HepG2 (cell line): ENCODE measurements around the gene TCN1. TPM values are rescaled to one million over a fixed set of nuclear protein-coding genes. Genes with fewer than 3 reads are reported as not detected.

Experiments used
- ATAC-seq: fragments of 200-7000 bp; cut with Tn5 transposase; 3 replicates; pipeline ENCODE4 v1.9.1; 2020; ENCODE audit warnings: mild to moderate bottlenecking, moderate library complexity
- BruUV-seq: library from RNA; stranded (reverse); fragments of 400-500 nt; replicated peaks from 2 replicates; lab custom pipeline; 2021; lab: Mats Ljungman, UMichigan
- CTCF ChIA-PET: fragments of 300-600 bp; formaldehyde crosslinking; extraction: SDS; loops from one replicate; lab custom pipeline; 2021; ENCODE audit warnings: low total read pairs, inconsistent platforms, low intra/inter-chr PET ratio; lab: Yijun Ruan, JAX
- POLR2A ChIA-PET: fragments of 350-600 bp; sonication (Branson Sonifier 250); formaldehyde crosslinking; loops from one replicate; lab custom pipeline; 2020; ENCODE audit warnings: antibody characterized with exemption, inconsistent platforms; lab: Yijun Ruan, JAX
- DNase-seq: peaks from one replicate; pipeline ENCODE4 v3.0.0-alpha.2; 2015; ENCODE audit warnings: low spot score
- FAIRE-seq: peaks from 3 replicates; lab custom pipeline; 2011; peaks lifted over from hg19 to GRCh38; lab: Jason Lieb, UNC
- H2AFZ ChIP-seq: one replicate; pipeline ENCODE4 v1.6.1; 2011; ENCODE audit warnings: low read length, inconsistent platforms
- H3K27ac ChIP-seq: fragments of 300-600 bp; 3 replicates; pipeline ENCODE4 v1.8.0; 2011; ENCODE audit warnings: mixed run types, mild to moderate bottlenecking, mixed read lengths, low read length, inconsistent platforms; ENCODE audit not compliant: insufficient read depth; ENCODE audit errors: extremely low read length
- H3K27me3 ChIP-seq, 2 experiments: fragments of 200-600 bp in 1 of 2; 2 replicates in 1 of 2; 3 replicates in 1 of 2; pipeline versions ENCODE4 v1.6.0 to v1.8.0; 2011; ENCODE audit warnings: low read length in 2 of 2, mild to moderate bottlenecking in 2 of 2, moderate library complexity in 2 of 2, inconsistent platforms in 1 of 2; ENCODE audit not compliant: insufficient read depth in 2 of 2, control insufficient read depth in 1 of 2
- H3K36me3 ChIP-seq, 2 experiments: fragments of 200-600 bp in 1 of 2; replicated peaks in 1 of 2; 2 replicates in 1 of 2; 3 replicates in 1 of 2; pipeline versions ENCODE4 v1.5.1 to v1.8.0; 2011; ENCODE audit warnings: low read length in 2 of 2, inconsistent platforms in 1 of 2; ENCODE audit not compliant: insufficient read depth in 2 of 2, control insufficient read depth in 1 of 2
- H3K4me1 ChIP-seq: 2 replicates; pipeline ENCODE4 v1.5.1; 2012; ENCODE audit warnings: low read length, inconsistent platforms; ENCODE audit not compliant: insufficient read depth
- H3K4me2 ChIP-seq: 2 replicates; pipeline ENCODE4 v1.6.0; 2011; ENCODE audit warnings: low read depth, low read length, inconsistent platforms
- H3K4me3 ChIP-seq, 3 experiments: fragments of 200-600 bp in 1 of 3; sonication (generic), shearing (Covaris generic) in 1 of 3; replicated peaks in 1 of 3; 2 replicates each; pipeline ENCODE4 v1.5.1; 2011 to 2016; ENCODE audit warnings: low read length in 3 of 3, inconsistent platforms in 2 of 3, low read depth in 2 of 3, mild to moderate bottlenecking in 2 of 3, control low read depth in 1 of 3, mixed read lengths in 1 of 3; ENCODE audit not compliant: insufficient read depth in 1 of 3
- H3K79me2 ChIP-seq: one replicate; pipeline ENCODE4 v1.6.1; 2011; ENCODE audit warnings: low read length, inconsistent platforms; ENCODE audit not compliant: insufficient read depth
- H3K9ac ChIP-seq: 2 replicates; pipeline ENCODE4 v1.6.0; 2011; ENCODE audit warnings: mild to moderate bottlenecking, low read depth, low read length, inconsistent platforms; ENCODE audit not compliant: insufficient read depth
- H3K9me3 ChIP-seq: 2 replicates; pipeline ENCODE4 v1.5.1; 2012; ENCODE audit warnings: mild to moderate bottlenecking, low read length
- H4K20me1 ChIP-seq: 2 replicates; pipeline ENCODE4 v1.6.0; 2011; ENCODE audit warnings: inconsistent platforms, mild to moderate bottlenecking, low read length, moderate library complexity; ENCODE audit not compliant: insufficient read depth
- CEBPB ChIP-seq: IDR thresholded peaks from 2 replicates; pipeline ENCODE4 v1.6.1; 2011; ENCODE audit warnings: low read depth, low read length, improper control_type of control experiment, borderline replicate concordance
- CEBPG ChIP-seq: IDR thresholded peaks from 2 replicates; pipeline ENCODE4 v1.6.1; 2016
- IKZF4 ChIP-seq: sonication (generic); formaldehyde crosslinking; IDR thresholded peaks from 2 replicates; pipeline ENCODE4 v1.5.1; 2020; ENCODE audit warnings: borderline replicate concordance, mild to moderate bottlenecking, low read depth, missing genetic modification reagents; ENCODE audit errors: not compliant biosample characterization
- MBD4 ChIP-seq: IDR thresholded peaks from 2 replicates; pipeline ENCODE4 v1.6.1; 2012; ENCODE audit warnings: low read length, inconsistent platforms, borderline replicate concordance
- MIXL1 ChIP-seq: IDR thresholded peaks from 2 replicates; pipeline ENCODE4 v1.6.1; 2016
- POLR2AphosphoS5 ChIP-seq: IDR thresholded peaks from 2 replicates; pipeline ENCODE4 v1.6.1; 2012; ENCODE audit warnings: low read depth, low read length
- RAD21 ChIP-seq: fragments of 450-650 bp; formaldehyde crosslinking; IDR thresholded peaks from 2 replicates; pipeline ENCODE4 v1.5.0; 2020; ENCODE audit warnings: mild to moderate bottlenecking
- SMARCE1 ChIP-seq: fragments of 450-650 bp; IDR thresholded peaks from 2 replicates; pipeline ENCODE4 v1.6.1; 2017; ENCODE audit warnings: borderline replicate concordance
- SMC3 ChIP-seq: IDR thresholded peaks from 2 replicates; pipeline ENCODE4 v1.6.1; 2011; ENCODE audit warnings: low read length, improper control_type of control experiment
- STAG1 ChIP-seq: sonication (generic); formaldehyde crosslinking; IDR thresholded peaks from 2 replicates; pipeline ENCODE4 v1.4.0; 2020; ENCODE audit warnings: missing genetic modification reagents
- ZMYM4 ChIP-seq: sonication (generic); formaldehyde crosslinking; IDR thresholded peaks from 2 replicates; pipeline ENCODE4 v1.8.1; 2023; ENCODE audit warnings: mild to moderate bottlenecking, missing genetic modification reagents
- ZNF234 ChIP-seq: sonication (generic); formaldehyde crosslinking; conservative IDR thresholded peaks from 2 replicates; pipeline ENCODE4 v1.5.1; 2020; ENCODE audit warnings: mild to moderate bottlenecking, missing genetic modification reagents
- ZNF441 ChIP-seq: sonication (generic); formaldehyde crosslinking; IDR thresholded peaks from 2 replicates; pipeline ENCODE4 v1.7.0; 2021; ENCODE audit warnings: missing genetic modification reagents, borderline replicate concordance
- ZNF879 ChIP-seq: sonication (generic); formaldehyde crosslinking; IDR thresholded peaks from 2 replicates; pipeline ENCODE4 v1.8.1; 2023; ENCODE audit warnings: missing genetic modification reagents
- ZNF883 ChIP-seq: sonication (generic); formaldehyde crosslinking; IDR thresholded peaks from 2 replicates; pipeline ENCODE4 v1.5.1; 2020; ENCODE audit warnings: mild to moderate bottlenecking, missing genetic modification reagents; ENCODE audit errors: not compliant biosample characterization
- WGBS: methylation state at CpG from one replicate; pipeline ENCODE4 v1.1.6; 2017; ENCODE audit warnings: low lambda C conversion rate; 5-methylcytosine and 5-hydroxymethylcytosine counted together
- in situ Hi-C: cut with HindIII; loops from 2 replicates; pipeline ENCODE4 v1.10.0; 2017; ENCODE audit warnings: low pct_unique_long_range_greater_than_20kb; ENCODE audit not compliant: extremely low pct_ligation_motif_present
- intact Hi-C: fragments of 100-400 bp; cut with micrococcal nuclease; formaldehyde crosslinking; loops from one replicate; pipeline ENCODE4 v1.10.0; 2022; ENCODE audit not compliant: unreplicated experiment
- polyA plus RNA-seq, 8 experiments: library from polyadenylated mRNA; depleted of rRNA in 3 of 8; stranded (reverse) in 7 of 8; unstranded in 1 of 8; fragments of >200 nt; fragmentation: Illumina TruSeq in 4 of 8; extraction: Trizol in 4 of 8; gene quantifications; 2 replicates each; pipeline versions ENCODE4 v1.2.1 to v1.2.3, GENCODE V29; 2011 to 2016; ENCODE audit warnings: low read depth in 4 of 8, missing spikeins in 1 of 8, mixed read lengths in 1 of 8; ENCODE audit not compliant: insufficient read depth in 1 of 8
- total RNA-seq, 5 experiments: library from RNA; depleted of rRNA; stranded (reverse); fragments of >200 nt; fragmentation: Illumina TruSeq; extraction: Trizol; gene quantifications; 2 replicates each; pipeline ENCODE4 v1.2.3, GENCODE V29; 2016; ENCODE audit warnings: low read depth in 1 of 5
- TF ChIP-seq, protein P1 (sequence below): IDR thresholded peaks from 2 replicates; pipeline ENCODE4 v1.6.1; 2016; ENCODE audit warnings: low read depth
- TF ChIP-seq, protein P2 (sequence below): IDR thresholded peaks from 2 replicates; pipeline ENCODE4 v1.6.1; 2012; ENCODE audit warnings: low read depth, low read length, improper control_type of control experiment
- TF ChIP-seq, protein P3 (sequence below): sonication (generic); IDR thresholded peaks from 2 replicates; pipeline ENCODE4 v1.6.1; 2016; ENCODE audit warnings: low read depth, borderline replicate concordance
- TF ChIP-seq, protein P4 (sequence below): sonication (generic); formaldehyde crosslinking; IDR thresholded peaks from 2 replicates; pipeline ENCODE4 v1.5.1; 2020; ENCODE audit warnings: missing genetic modification reagents, mild to moderate bottlenecking, borderline replicate concordance

Gene TCN1
- total and polyA plus RNA-seq, 2 of the 13 experiments (the other 11 are each of a cell fraction or from before 2014, with no cell fraction given) = not detected

DNA sequence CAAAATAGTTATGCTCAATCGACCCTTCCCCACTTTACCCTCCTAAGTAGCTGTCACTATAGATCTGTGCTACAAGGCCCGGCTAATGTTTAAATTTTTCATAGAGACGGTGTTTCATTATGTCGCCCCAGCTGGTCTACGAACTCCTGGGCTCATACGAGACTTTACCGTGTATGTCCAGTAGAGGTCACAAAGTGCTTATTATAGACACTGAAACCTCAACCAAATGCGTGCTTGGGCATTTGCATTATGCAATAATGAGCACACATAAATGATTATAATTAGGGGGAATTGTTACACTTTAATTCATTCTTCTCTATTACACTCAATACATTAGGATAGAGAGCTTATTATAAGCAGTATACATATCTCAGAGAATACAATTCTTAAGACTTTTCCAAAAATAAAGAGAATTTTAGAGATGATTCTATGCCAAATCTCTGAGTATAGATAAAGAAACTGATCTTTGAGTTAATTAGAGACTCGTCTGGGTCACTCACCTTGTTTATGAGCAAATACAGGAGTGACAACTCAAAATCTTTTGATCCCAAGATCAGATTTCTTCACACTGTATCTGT is 43.2 kb downstream of the TCN1 start:
- H3K27ac ChIP-seq = no peak overlapping the region
- intact Hi-C loops (loop anchor here (1.0 to 2.0 kb wide), 3 partner anchors 96 to 428 kb away; no protein-coding TSS in a partner anchor), in situ Hi-C loops (loop anchor here (5.0 kb wide), 1 partner anchor 309 kb away; no protein-coding TSS in a partner anchor)
- H3K4me3 ChIP-seq = no peak overlapping the region
- no peak overlapping the region for H3K9ac ChIP-seq
- H2AFZ ChIP-seq = no peak overlapping the region
- ChIA-PET CTCF (interaction anchor here (1.7 to 2.4 kb wide), 3 partner anchors 95 to 370 kb away, joined by 5 to 29 read pairs (median 18); no protein-coding TSS in a partner anchor), POLR2A (no interaction called here)
- no TSS peak for BruUV-seq
- peak; percentile 63 for DNase-seq
- H3K4me2 ChIP-seq = no peak overlapping the region
- H4K20me1 ChIP-seq = no peaks in the 10 kb centered on the region
- no peaks in the 10 kb centered on the region for H3K27me3 ChIP-seq
- no peaks in the 10 kb centered on the region for H3K4me1 ChIP-seq
- H3K79me2 ChIP-seq = no peaks in the 10 kb centered on the region
- FAIRE-seq = peak; percentile 88
- H3K36me3 ChIP-seq = no peaks in the 10 kb centered on the region
- peak; percentile 87 for ATAC-seq
- H3K9me3 ChIP-seq = no peaks in the 10 kb centered on the region
- 2% methylated on average over 9 of the region's 9 CpGs for WGBS
- TF ChIP-seq ZNF879 (CRISPR knock-in tag) (no peak), ZMYM4 (CRISPR knock-in tag) (no peak), MIXL1 (peak; percentile 50; the same call in 1 of the 2 replicates), ZNF441 (CRISPR knock-in tag) (peak; percentile 64; the same call in 1 of the 2 replicates), ZNF883 (CRISPR knock-in tag) (no peak), MBD4 (no peak), SMARCE1 (no peak), POLR2AphosphoS5 (no peak), SMC3 (peak; percentile 75), RAD21 (CRISPR knock-in tag) (peak; percentile 62), ZNF234 (CRISPR knock-in tag) (no peak), IKZF4 (CRISPR knock-in tag) (no peak), CEBPG (CRISPR knock-in tag) (peak; percentile 75), CEBPB (peak; percentile 83), STAG1 (CRISPR knock-in tag) (peak; percentile 91)
- TF ChIP-seq, protein P1, sequence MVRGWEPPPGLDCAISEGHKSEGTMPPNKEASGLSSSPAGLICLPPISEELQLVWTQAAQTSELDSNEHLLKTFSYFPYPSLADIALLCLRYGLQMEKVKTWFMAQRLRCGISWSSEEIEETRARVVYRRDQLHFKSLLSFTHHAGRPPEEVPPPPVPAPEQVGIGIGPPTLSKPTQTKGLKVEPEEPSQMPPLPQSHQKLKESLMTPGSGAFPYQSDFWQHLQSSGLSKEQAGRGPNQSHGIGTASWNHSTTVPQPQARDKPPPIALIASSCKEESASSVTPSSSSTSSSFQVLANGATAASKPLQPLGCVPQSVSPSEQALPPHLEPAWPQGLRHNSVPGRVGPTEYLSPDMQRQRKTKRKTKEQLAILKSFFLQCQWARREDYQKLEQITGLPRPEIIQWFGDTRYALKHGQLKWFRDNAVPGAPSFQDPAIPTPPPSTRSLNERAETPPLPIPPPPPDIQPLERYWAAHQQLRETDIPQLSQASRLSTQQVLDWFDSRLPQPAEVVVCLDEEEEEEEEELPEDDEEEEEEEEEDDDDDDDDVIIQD (CRISPR knock-in tag) = no peak
- TF ChIP-seq, protein P2, sequence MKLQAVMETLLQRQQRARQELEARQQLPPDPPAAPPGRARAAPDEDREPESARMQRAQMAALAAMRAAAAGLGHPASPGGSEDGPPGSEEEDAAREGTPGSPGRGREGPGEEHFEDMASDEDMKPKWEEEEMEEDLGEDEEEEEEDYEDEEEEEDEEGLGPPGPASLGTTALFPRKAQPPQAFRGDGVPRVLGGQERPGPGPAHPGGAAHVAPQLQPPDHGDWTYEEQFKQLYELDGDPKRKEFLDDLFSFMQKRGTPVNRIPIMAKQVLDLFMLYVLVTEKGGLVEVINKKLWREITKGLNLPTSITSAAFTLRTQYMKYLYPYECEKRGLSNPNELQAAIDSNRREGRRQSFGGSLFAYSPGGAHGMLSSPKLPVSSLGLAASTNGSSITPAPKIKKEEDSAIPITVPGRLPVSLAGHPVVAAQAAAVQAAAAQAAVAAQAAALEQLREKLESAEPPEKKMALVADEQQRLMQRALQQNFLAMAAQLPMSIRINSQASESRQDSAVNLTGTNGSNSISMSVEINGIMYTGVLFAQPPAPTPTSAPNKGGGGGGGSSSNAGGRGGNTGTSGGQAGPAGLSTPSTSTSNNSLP = 0 out of 2 replicates have a peak, but pooled peaks have one; percentile 30
- TF ChIP-seq, protein P3, sequence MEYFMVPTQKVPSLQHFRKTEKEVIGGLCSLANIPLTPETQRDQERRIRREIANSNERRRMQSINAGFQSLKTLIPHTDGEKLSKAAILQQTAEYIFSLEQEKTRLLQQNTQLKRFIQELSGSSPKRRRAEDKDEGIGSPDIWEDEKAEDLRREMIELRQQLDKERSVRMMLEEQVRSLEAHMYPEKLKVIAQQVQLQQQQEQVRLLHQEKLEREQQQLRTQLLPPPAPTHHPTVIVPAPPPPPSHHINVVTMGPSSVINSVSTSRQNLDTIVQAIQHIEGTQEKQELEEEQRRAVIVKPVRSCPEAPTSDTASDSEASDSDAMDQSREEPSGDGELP = peak; percentile 32; the same call in 1 of the 2 replicates
- TF ChIP-seq, protein P4, sequence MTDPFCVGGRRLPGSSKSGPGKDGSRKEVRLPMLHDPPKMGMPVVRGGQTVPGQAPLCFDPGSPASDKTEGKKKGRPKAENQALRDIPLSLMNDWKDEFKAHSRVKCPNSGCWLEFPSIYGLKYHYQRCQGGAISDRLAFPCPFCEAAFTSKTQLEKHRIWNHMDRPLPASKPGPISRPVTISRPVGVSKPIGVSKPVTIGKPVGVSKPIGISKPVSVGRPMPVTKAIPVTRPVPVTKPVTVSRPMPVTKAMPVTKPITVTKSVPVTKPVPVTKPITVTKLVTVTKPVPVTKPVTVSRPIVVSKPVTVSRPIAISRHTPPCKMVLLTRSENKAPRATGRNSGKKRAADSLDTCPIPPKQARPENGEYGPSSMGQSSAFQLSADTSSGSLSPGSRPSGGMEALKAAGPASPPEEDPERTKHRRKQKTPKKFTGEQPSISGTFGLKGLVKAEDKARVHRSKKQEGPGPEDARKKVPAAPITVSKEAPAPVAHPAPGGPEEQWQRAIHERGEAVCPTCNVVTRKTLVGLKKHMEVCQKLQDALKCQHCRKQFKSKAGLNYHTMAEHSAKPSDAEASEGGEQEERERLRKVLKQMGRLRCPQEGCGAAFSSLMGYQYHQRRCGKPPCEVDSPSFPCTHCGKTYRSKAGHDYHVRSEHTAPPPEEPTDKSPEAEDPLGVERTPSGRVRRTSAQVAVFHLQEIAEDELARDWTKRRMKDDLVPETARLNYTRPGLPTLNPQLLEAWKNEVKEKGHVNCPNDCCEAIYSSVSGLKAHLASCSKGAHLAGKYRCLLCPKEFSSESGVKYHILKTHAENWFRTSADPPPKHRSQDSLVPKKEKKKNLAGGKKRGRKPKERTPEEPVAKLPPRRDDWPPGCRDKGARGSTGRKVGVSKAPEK (CRISPR knock-in tag) = no peak
